Osteoblast (primary cell): Measurements from ENCODE around the gene CTNNA1. TPM values are rescaled to one million over a fixed set of nuclear protein-coding genes. Genes with fewer than 3 reads are reported as not detected.
"Not testable (repeated sequence)": the region's sequence is repeated elsewhere in the genome, so short reads cannot be mapped to it uniquely, and the experiment has no call there.

Experiments
- DNase-seq: peaks from one replicate; pipeline ENCODE4 v3.0.0; 2011; ENCODE audit warnings: low spot score, mixed read lengths; ENCODE audit not compliant: insufficient read length; ENCODE audit errors: missing footprints
- H2AFZ ChIP-seq: 2 replicates; pipeline ENCODE4 v1.6.0; 2011; ENCODE audit warnings: mild to moderate bottlenecking, low read length
- H3K27ac ChIP-seq: 2 replicates; pipeline ENCODE4 v1.5.1; 2011; ENCODE audit warnings: mild to moderate bottlenecking, low read depth, low read length, moderate library complexity
- H3K27me3 ChIP-seq: 2 replicates; pipeline ENCODE4 v1.6.0; 2012; ENCODE audit warnings: mild to moderate bottlenecking, control low read depth, inconsistent platforms, low read length, moderate library complexity; ENCODE audit not compliant: insufficient read depth
- H3K36me3 ChIP-seq: 2 replicates; pipeline ENCODE4 v1.5.1; 2011; ENCODE audit warnings: mild to moderate bottlenecking, low read length, control low read depth, moderate library complexity; ENCODE audit not compliant: insufficient read depth
- H3K4me1 ChIP-seq: 2 replicates; pipeline ENCODE4 v1.5.1; 2011; ENCODE audit warnings: mild to moderate bottlenecking, low read length, control low read depth, moderate library complexity; ENCODE audit not compliant: insufficient read depth
- H3K4me2 ChIP-seq: 2 replicates; pipeline ENCODE4 v1.6.0; 2011; ENCODE audit warnings: mild to moderate bottlenecking, low read length; ENCODE audit not compliant: insufficient read depth
- H3K4me3 ChIP-seq: fragments of 200-600 bp; sonication (generic); 3 replicates; pipeline ENCODE4 v1.5.1; 2012; ENCODE audit warnings: mild to moderate bottlenecking, low read length, inconsistent platforms; ENCODE audit not compliant: insufficient read depth
- H3K79me2 ChIP-seq: 2 replicates; pipeline ENCODE4 v1.6.0; 2012; ENCODE audit warnings: mild to moderate bottlenecking, low read length, control low read depth, inconsistent platforms; ENCODE audit not compliant: insufficient read depth
- H3K9me3 ChIP-seq: 2 replicates; pipeline ENCODE4 v1.5.1; 2011; ENCODE audit warnings: low read depth, low read length, control low read depth
- H4K20me1 ChIP-seq: 2 replicates; pipeline ENCODE4 v1.6.0; 2012; ENCODE audit warnings: mild to moderate bottlenecking, low read length, control low read depth; ENCODE audit not compliant: insufficient read depth
- CTCF ChIP-seq: IDR thresholded peaks from 2 replicates; pipeline ENCODE4 v1.5.1; 2011; ENCODE audit warnings: mild to moderate bottlenecking, low read depth, low read length, moderate library complexity; ENCODE audit errors: extremely low read depth
- total RNA-seq: library from RNA; depleted of rRNA; stranded (reverse); fragments of >200 nt; gene quantifications from 2 replicates; pipeline ENCODE4 v1.2.3, GENCODE V29; 2012

Gene CTNNA1
- total RNA-seq, 1 donor = 432 TPM

DNA sequence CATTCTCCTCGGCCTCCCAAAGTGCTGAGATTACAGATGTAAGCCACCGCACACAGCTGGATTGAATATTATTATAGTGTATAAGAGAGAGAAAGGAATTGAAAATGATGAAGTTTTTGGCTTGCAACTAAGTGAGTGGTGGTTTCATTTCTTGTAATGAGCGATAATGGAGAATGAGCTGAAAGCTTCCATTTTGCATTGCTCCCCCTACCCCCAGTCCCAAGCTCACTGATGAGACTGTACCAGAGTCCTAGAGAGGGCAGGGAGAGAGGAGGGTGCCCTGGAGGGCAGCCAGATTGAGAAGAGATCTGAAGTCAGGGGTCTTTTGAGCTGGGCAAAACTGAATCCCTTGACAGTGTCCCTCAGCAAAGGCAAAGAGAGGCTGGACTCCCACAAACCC lies 38.5 kb upstream of the CTNNA1 start:
- H3K27me3 ChIP-seq = no peaks in the 10 kb centered on the region

GRCh38 chr5:138715931-138716432 lies 37.2 kb upstream of the CTNNA1 start:
- H2AFZ ChIP-seq, H3K9me3 ChIP-seq, H3K27ac ChIP-seq, H3K79me2 ChIP-seq, H3K4me1 ChIP-seq, H3K4me2 ChIP-seq, H3K4me3 ChIP-seq, H3K36me3 ChIP-seq, H4K20me1 ChIP-seq, H3K27me3 ChIP-seq, DNase-seq: not testable (repeated sequence)

More for the DNA sequence above, 38.5 kb upstream of the CTNNA1 start:
- no peaks in the 10 kb centered on the region for H3K36me3 ChIP-seq
- H2AFZ ChIP-seq = no peak overlapping the region
- TF ChIP-seq CTCF = no peak
- no peaks in the 10 kb centered on the region for H3K79me2 ChIP-seq
- H3K27ac ChIP-seq = no peak overlapping the region
- H3K9me3 ChIP-seq = no peaks in the 10 kb centered on the region
- no peak overlapping the region for H3K4me3 ChIP-seq
- H3K4me2 ChIP-seq = no peak overlapping the region
- H4K20me1 ChIP-seq = no peaks in the 10 kb centered on the region
- no peaks in the 10 kb centered on the region for H3K4me1 ChIP-seq
- DNase-seq = no peak

DNA sequence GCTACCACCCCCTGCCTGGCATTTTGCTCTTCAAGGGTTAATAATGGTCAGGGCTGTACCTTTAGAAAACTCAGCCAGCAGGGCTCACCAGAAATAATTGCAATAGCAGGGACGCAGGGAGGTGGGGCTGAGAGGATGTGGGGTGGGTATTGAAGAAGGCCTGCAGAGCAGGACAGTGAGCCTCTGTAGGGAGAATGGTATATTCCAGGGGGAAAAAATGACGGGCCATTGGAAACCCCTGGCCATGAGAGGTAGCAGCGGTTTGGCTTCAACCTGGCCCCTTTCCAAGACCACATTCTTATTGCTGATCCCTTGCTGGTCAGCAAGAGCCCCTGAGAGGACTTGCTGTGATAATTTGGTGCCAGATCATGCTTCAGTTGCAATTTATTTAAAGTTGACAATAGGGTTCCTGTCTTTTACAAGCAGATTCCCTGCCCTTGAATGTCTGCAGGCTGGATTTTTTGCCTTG lies 36.7 kb upstream of the CTNNA1 start:
- H2AFZ ChIP-seq = no peak overlapping the region
- no peak for DNase-seq
- no peak overlapping the region for H3K4me3 ChIP-seq
- no peaks in the 10 kb centered on the region for H3K27me3 ChIP-seq
- no peaks in the 10 kb centered on the region for H4K20me1 ChIP-seq
- H3K9me3 ChIP-seq = no peaks in the 10 kb centered on the region
- H3K4me2 ChIP-seq = no peak overlapping the region
- no peaks in the 10 kb centered on the region for H3K36me3 ChIP-seq
- H3K4me1 ChIP-seq = no peaks in the 10 kb centered on the region
- H3K79me2 ChIP-seq = no peaks in the 10 kb centered on the region
- TF ChIP-seq CTCF = no peak
- H3K27ac ChIP-seq = no peak overlapping the region

GRCh38 chr5:138717399-138717798 lies 35.8 kb upstream of the CTNNA1 start:
- Histone ChIP-seq H3K4me3 (no peak overlapping the region), H3K9me3 (no peaks in the 10 kb centered on the region), H3K27ac (no peak overlapping the region), H3K36me3 (no peaks in the 10 kb centered on the region), H2AFZ (no peak overlapping the region), H3K27me3 (no peaks in the 10 kb centered on the region), H3K79me2 (no peaks in the 10 kb centered on the region), H3K4me2 (no peak overlapping the region), H3K4me1 (no peaks in the 10 kb centered on the region), H4K20me1 (no peaks in the 10 kb centered on the region)
- DNase-seq = no peak
- TF ChIP-seq CTCF = no peak
